Nephron progenitor cell (in vitro differentiated cells): ENCODE measurements around the gene CALML3.

Experiments
- DNase-seq: peaks from one replicate; pipeline ENCODE4 v3.0.0; 2021
- H3K27ac Mint-ChIP-seq: 2 replicates; pipeline ENCODE4 v1.8.0; 2021; ENCODE audit warnings: mild to moderate bottlenecking, moderate library complexity, mixed read lengths
- H3K27me3 Mint-ChIP-seq: 2 replicates; pipeline ENCODE4 v1.8.0; 2021; ENCODE audit warnings: mild to moderate bottlenecking, low read depth, mixed read lengths; ENCODE audit not compliant: poor library complexity
- H3K36me3 Mint-ChIP-seq: 2 replicates; pipeline ENCODE4 v1.8.0; 2021; ENCODE audit warnings: low read depth, mixed read lengths
- H3K4me1 Mint-ChIP-seq: 2 replicates; pipeline ENCODE4 v1.8.0; 2021; ENCODE audit warnings: mixed read lengths
- H3K4me3 Mint-ChIP-seq: 2 replicates; pipeline ENCODE4 v1.8.0; 2021; ENCODE audit warnings: mild to moderate bottlenecking, moderate library complexity, mixed read lengths
- H3K9me3 Mint-ChIP-seq: 2 replicates; pipeline ENCODE4 v1.8.0; 2021; ENCODE audit warnings: mild to moderate bottlenecking, moderate library complexity, mixed read lengths
- CTCF ChIP-seq: fragments of 200-600 bp; sonication (generic); IDR thresholded peaks from 2 replicates; pipeline ENCODE4 v1.5.0; 2021; ENCODE audit warnings: antibody characterized with exemption

CALML3 gene

DNA sequence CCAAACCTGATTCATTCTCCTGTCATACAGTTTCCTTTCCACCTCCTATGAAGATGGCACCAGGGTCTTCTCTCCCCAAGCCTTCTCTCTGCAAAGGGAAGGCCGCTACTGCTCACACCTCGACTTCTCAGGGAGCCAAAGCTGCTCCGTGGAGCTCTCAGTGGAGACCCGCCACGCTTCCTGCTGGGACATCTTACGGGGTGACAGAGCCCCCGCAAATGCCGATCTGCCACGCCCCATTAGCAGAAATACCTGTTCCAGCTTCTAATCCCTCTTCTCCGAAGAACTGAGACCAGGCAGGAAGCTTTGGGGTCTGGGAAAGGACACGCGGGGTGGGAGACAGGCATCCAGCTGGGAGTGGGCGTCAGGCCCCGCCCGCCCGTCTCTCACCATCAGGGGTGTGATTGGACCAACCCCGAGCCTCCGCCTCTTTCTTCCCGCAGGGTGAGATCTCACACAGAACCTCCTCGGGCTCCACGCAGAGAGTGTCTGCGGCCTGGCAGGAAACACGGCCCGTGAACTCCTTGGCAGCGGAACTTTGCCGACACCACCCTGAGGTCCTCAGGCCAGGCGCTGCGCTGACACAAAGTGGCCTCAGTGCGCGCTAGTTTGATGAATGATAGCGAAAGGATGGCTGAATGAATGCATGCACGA is 13.4 kb upstream of the CALML3 start:
- Mint-ChIP-seq H3K9me3 (no peaks in the 10 kb centered on the region), H3K27ac (no peak overlapping the region), H3K36me3 (no peaks in the 10 kb centered on the region), H3K4me1 (peaks cover 37% of the 10 kb centered on the region), H3K4me3 (no peak overlapping the region), H3K27me3 (peaks cover 3% of the 10 kb centered on the region)
- no peak for TF ChIP-seq CTCF
- DNase-seq = no peak

DNA sequence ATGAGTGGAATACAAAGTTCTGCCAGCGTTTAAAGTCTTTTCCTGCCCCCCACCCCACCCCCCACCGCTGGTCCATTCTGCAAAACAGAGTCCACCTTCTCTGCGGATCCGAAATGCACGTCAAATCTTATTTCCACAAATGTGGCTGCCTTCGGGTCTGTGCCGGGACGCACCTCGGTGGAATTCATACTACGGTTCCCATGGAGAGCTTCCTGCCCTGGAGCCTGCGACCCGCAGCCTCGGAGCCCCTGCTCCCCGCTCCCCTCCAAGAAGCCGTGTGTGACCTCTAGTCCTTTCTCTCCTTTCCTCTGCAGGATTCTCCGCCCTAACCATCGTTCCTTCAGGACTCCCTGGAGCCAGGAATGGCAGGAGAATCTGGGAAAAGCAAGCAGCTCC is 12.9 kb upstream of the CALML3 start:
- Mint-ChIP-seq H3K4me3 (no peak overlapping the region), H3K27ac (peak overlapping the region; percentile 55), H3K9me3 (no peaks in the 10 kb centered on the region), H3K4me1 (peaks cover 37% of the 10 kb centered on the region), H3K27me3 (peaks cover 3% of the 10 kb centered on the region), H3K36me3 (no peaks in the 10 kb centered on the region)
- no peak for TF ChIP-seq CTCF
- no peak for DNase-seq

- Mint-ChIP-seq H3K9me3 (no peaks in the 10 kb centered on the region), H3K27me3 (peaks cover 5% of the 10 kb centered on the region), H3K4me1 (peaks cover 37% of the 10 kb centered on the region), H3K4me3 (no peak overlapping the region), H3K27ac (peak overlapping the region; percentile 55), H3K36me3 (no peaks in the 10 kb centered on the region)
- no peak for DNase-seq
- no peak for TF ChIP-seq CTCF
Observed at GRCh38 chr10:5512331-5512730, 12.4 kb upstream of the CALML3 start.

GRCh38 chr10:5512881-5513612 is 11.7 kb upstream of the CALML3 start:
- DNase-seq = no peak
- no peak overlapping the region for H3K27ac Mint-ChIP-seq
- peaks cover 10% of the 10 kb centered on the region for H3K27me3 Mint-ChIP-seq
- H3K9me3 Mint-ChIP-seq = no peaks in the 10 kb centered on the region
- no peak overlapping the region for H3K4me3 Mint-ChIP-seq
- peaks cover 37% of the 10 kb centered on the region for H3K4me1 Mint-ChIP-seq
- no peak for TF ChIP-seq CTCF
- H3K36me3 Mint-ChIP-seq = no peaks in the 10 kb centered on the region

DNA sequence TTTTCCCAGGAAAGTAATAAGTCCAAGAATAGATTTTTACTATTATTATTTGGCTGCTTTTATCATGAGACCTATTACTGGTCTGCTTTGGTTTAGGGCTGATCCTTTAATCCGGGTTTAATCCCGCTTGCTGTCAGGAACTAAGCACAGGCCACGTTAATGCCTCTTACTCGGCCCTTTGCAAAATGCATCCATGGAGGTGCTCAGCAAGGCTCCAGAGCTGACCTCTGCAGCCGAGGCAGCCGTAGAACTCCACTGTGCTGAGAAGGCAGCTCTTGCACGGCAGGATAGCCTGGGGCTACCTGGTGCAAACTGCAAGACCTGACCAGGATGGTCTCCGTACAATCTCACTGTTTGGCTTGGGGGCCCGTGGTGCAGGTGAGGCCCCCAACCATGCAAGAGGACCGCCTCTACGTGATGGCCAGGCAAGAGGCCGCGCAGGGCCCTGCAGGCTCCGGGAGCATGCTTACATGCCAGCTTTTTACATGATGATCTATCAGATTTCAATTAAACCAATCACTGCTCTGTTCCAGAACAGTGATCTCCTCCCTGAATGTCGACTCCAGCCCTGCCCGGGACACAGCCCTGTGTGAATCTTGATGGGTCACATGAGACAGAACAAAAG is 10.4 kb upstream of the CALML3 start:
- Mint-ChIP-seq H3K4me3 (no peak overlapping the region), H3K27me3 (peaks cover 10% of the 10 kb centered on the region), H3K9me3 (peaks cover 13% of the 10 kb centered on the region), H3K4me1 (peaks cover 32% of the 10 kb centered on the region), H3K27ac (peak overlapping the region; percentile 58), H3K36me3 (no peaks in the 10 kb centered on the region)
- TF ChIP-seq CTCF = no peak
- no peak for DNase-seq
